Activated naive CD8-positive, alpha-beta T cell (primary cell): ENCODE results near the gene PARP3.
"Not testable (repeated sequence)": the region's sequence is repeated elsewhere in the genome, so short reads cannot be mapped to it uniquely, and the experiment has no call there.

Experiments
- H3K27ac Mint-ChIP-seq: one replicate; pipeline ENCODE4 v1.8.0; 2021; ENCODE audit warnings: mixed read lengths
- H3K27me3 Mint-ChIP-seq: one replicate; pipeline ENCODE4 v1.8.0; 2021; ENCODE audit warnings: mixed read lengths
- H3K36me3 Mint-ChIP-seq: one replicate; pipeline ENCODE4 v1.8.0; 2021; ENCODE audit warnings: mixed read lengths
- H3K4me1 Mint-ChIP-seq: one replicate; pipeline ENCODE4 v1.8.0; 2021; ENCODE audit warnings: low read depth, mixed read lengths
- H3K4me3 Mint-ChIP-seq: one replicate; pipeline ENCODE4 v1.8.0; 2021; ENCODE audit warnings: mild to moderate bottlenecking, mixed read lengths
- H3K9me3 Mint-ChIP-seq: one replicate; pipeline ENCODE4 v1.8.0; 2021; ENCODE audit warnings: low read depth, mixed read lengths

The PARP3 gene

GRCh38 chr3:51978143-51978502, 36.0 kb downstream of the PARP3 start:
- no peaks in the 10 kb centered on the region for H3K27me3 Mint-ChIP-seq
- H3K4me1 Mint-ChIP-seq, result peaks cover 38% of the 10 kb centered on the region
- H3K36me3 Mint-ChIP-seq, result no peaks in the 10 kb centered on the region
- H3K27ac Mint-ChIP-seq, result peak overlapping the region; percentile 50
- H3K4me3 Mint-ChIP-seq, result no peak overlapping the region
- H3K9me3 Mint-ChIP-seq, result no peaks in the 10 kb centered on the region

DNA sequence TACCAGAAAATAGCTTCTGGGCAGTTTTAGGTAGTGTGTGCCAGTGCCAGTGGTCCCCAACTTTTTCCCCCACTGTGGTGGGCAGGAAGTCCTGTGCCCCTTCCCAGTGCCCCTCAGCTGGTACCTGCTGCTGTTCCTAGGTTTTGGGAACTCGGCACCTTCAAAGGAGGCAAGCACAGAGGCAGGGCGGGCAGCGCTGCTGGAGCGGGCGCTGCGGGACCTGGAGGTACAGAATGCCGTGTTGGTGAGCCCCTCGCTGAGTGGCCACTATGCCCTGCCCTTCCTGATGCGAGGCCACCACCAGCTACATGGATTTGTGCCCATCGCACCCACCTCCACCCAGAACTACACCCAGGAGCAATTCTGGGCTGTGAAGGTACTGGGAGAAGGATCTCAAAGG, 38.1 kb downstream of the PARP3 start:
- H3K27ac Mint-ChIP-seq, result no peak overlapping the region
- no peaks in the 10 kb centered on the region for H3K27me3 Mint-ChIP-seq
- H3K9me3 Mint-ChIP-seq, result no peaks in the 10 kb centered on the region
- H3K4me3 Mint-ChIP-seq, result no peak overlapping the region
- peaks cover 31% of the 10 kb centered on the region for H3K4me1 Mint-ChIP-seq
- no peaks in the 10 kb centered on the region for H3K36me3 Mint-ChIP-seq

GRCh38 chr3:51982352-51982837, 40.2 kb downstream of the PARP3 start:
- Mint-ChIP-seq H3K9me3 (no peaks in the 10 kb centered on the region), H3K36me3 (no peaks in the 10 kb centered on the region), H3K4me1 (peaks cover 17% of the 10 kb centered on the region), H3K27ac (peak overlapping the region; percentile 98), H3K4me3 (peak overlapping the region; percentile 99), H3K27me3 (no peaks in the 10 kb centered on the region)

DNA sequence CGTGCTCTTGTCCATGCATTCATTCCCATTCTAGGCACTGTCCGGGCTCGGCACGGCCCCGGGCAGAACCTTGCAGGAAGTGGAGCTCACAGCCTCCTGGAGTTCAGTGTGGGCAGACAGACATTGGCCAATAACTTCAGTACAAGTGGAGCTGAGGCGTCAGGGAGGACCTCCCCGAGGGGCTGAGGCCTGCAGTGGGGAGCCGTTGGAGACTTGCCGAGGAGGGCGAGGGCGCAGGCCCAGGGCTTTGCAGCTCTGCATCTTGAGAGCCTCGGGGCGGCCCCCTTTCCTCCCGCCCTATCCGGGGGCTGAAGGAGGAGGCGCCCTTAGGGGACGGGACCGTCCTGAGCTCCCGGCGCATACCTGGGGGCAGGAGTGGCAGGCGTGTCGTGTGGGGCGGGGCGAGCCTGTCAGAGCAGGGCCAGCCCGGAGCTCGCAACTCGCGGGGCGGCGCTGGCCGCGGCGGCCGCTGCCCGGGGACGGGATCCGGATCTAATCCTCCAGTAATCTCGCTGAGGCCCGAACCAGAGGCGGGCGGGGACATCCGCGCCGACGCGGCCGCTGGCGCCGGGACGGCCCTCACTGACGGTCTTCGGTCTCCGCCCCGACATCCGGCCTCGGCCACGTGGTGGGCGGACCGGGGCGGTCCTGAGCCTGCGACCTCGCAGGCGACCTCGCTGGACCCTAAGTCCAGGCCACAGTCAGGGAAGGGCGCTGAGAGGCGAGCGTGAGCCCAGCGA, 40.8 kb downstream of the PARP3 start, which contains the start of gene ACY1:
TSS of gene ACY1 (plus strand) at position 698 of the 740 bp plus-strand sequence. CDS start 530 bp downstream, outside the sequence.
- Mint-ChIP-seq H3K4me1 (peaks cover 17% of the 10 kb centered on the region), H3K36me3 (no peaks in the 10 kb centered on the region), H3K27me3 (no peaks in the 10 kb centered on the region), H3K27ac (peak within 1 kb of the TSS; percentile 98), H3K9me3 (no peaks in the 10 kb centered on the region), H3K4me3 (peak within 1 kb of the TSS; percentile 99)

- peaks cover 17% of the 10 kb centered on the region for H3K4me1 Mint-ChIP-seq
Measured at GRCh38 chr3:51983578-51984268, 41.6 kb downstream of the PARP3 start.

DNA sequence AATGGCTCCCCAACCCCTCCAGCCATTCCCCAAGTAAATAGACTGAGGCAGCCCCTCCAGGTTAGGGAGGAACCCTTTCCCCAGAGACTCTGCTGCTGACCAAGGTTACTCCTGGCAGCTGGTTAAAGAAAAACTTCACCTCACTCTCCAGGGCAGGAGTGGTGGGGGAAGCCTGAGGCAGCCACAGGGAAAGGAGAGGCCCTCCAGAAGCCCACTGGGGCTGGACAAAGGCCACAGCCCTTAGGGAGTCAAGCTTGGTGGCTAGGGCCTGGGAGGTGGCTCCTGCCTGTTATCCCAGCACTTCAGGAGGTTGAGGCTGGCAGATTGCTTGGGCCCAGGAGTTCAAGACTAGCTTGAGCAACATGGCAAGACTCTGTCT, 42.1 kb downstream of the PARP3 start:
- Mint-ChIP-seq H3K27ac (peak overlapping the region; percentile 94), H3K4me1 (peaks cover 17% of the 10 kb centered on the region), H3K9me3 (no peaks in the 10 kb centered on the region), H3K36me3 (no peaks in the 10 kb centered on the region), H3K4me3 (peak overlapping the region; percentile 99), H3K27me3 (no peaks in the 10 kb centered on the region)

More at GRCh38 chr3:51983578-51984268, 41.6 kb downstream of the PARP3 start:
- no peaks in the 10 kb centered on the region for H3K9me3 Mint-ChIP-seq
- peak overlapping the region; percentile 99 for H3K4me3 Mint-ChIP-seq
- H3K27ac Mint-ChIP-seq, result peak overlapping the region; percentile 94
- no peaks in the 10 kb centered on the region for H3K27me3 Mint-ChIP-seq
- H3K36me3 Mint-ChIP-seq, result no peaks in the 10 kb centered on the region

DNA sequence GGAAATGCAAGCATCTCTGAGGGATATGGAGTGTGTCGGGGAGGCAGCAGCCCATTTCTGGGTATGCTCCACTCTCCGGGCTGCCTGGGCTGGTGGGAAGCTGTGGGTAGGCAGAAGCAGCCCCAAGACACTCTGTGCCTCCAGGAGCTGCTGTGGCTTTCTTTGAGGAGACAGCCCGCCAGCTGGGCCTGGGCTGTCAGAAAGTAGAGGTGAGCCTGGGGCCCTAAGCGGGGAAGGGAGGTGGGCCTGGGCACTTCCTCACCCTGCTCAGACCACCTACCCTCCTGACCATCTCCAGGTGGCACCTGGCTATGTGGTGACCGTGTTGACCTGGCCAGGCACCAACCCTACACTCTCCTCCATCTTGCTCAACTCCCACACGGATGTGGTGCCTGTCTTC, 42.9 kb downstream of the PARP3 start:
- Mint-ChIP-seq H3K4me3 (peak overlapping the region; percentile 71), H3K27me3 (no peaks in the 10 kb centered on the region), H3K4me1 (peaks cover 17% of the 10 kb centered on the region), H3K9me3 (no peaks in the 10 kb centered on the region), H3K27ac (peak overlapping the region; percentile 73), H3K36me3 (no peaks in the 10 kb centered on the region)

DNA sequence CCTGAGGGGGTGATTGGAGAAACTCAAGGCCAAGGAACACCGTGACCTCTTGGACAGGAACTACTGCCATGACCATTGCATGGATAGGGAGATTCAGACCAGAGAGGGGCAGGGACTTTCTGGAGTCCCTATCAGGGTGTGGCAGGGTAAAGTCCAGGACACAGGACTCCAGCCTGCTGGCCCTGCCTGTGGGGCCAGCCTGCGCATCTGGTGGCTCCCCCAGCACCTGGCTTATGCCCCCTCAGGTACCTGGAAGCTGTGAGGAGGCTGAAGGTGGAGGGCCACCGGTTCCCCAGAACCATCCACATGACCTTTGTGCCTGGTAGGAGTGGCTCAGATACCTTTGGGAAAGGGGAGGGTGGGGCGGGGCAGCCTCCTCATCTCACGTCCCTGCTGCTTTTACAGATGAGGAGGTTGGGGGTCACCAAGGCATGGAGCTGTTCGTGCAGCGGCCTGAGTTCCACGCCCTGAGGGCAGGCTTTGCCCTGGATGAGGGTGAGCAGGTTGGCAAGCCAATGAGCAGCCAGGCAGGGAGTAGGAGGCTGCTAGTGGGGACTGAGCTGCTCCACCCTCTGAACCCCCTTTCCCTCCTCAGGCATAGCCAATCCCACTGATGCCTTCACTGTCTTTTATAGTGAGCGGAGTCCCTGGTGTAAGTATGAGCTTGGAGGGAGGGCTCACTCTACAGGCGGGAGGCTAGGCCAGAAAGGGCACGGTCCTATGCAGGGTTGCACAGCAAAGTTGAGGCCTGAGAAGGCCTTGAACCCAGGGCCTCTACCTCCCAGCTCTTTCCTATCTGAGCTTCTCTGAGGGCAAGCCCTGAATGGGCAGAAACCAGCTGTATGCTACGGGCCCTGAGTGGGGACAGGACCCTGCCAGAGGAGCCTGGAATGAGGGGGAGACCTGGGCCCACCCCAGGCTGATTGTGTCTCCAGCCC, 44.1 kb downstream of the PARP3 start:
- Mint-ChIP-seq H3K4me1 (peaks cover 18% of the 10 kb centered on the region), H3K27ac (no peak overlapping the region), H3K4me3 (no peak overlapping the region), H3K9me3 (no peaks in the 10 kb centered on the region), H3K36me3 (peaks cover 1% of the 10 kb centered on the region), H3K27me3 (no peaks in the 10 kb centered on the region)

DNA sequence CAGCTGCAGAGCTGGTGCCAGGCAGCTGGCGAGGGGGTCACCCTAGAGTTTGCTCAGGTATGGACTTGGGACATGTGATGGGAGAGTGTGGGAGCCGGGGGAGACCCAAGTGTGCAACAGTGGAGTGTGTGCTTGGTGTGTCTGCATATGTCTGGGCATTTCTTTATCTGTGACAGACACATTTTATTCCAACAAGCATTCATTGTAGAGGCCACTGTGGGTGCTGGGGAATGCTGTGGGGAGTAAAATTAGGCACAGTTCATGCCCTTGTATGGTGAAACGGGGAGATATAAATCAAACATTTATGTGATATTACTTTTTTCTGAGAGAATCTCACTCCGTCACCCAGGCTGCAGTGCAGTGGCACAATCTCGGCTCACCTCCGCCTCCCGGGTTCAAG, 45.4 kb downstream of the PARP3 start:
- Mint-ChIP-seq H3K4me1 (peaks cover 17% of the 10 kb centered on the region), H3K27me3 (no peaks in the 10 kb centered on the region), H3K9me3 (no peaks in the 10 kb centered on the region), H3K27ac (peak overlapping the region; percentile 68), H3K4me3 (no peak overlapping the region), H3K36me3 (peaks cover 3% of the 10 kb centered on the region)

DNA sequence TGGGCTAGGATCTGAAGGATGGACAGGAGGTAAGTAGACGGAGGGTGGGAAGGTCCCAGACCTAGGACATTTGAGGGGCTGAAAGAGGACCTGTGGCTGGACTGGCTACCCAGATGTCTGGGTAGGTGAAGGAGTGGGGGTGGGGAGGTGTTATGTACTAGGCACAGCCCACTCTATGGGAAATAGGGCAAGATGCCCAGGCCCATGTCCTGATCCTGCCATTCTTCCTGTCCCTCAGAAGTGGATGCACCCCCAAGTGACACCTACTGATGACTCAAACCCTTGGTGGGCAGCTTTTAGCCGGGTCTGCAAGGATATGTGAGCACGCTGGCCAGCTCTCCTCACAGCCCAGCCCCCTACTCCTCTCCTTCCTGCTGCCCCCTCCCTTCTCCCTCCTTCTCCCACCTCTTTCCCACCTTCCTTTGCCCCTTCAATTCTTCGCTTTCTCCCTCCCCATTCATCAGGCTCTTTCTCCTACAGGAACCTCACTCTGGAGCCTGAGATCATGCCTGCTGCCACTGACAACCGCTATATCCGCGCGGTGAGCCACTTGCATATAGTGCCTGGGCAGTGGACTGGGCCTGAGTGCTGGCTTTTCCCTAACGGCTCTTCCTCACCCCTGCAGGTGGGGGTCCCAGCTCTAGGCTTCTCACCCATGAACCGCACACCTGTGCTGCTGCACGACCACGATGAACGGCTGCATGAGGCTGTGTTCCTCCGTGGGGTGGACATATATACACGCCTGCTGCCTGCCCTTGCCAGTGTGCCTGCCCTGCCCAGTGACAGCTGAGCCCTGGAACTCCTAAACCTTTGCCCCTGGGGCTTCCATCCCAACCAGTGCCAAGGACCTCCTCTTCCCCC, 46.4 kb downstream of the PARP3 start:
- Mint-ChIP-seq H3K9me3 (no peaks in the 10 kb centered on the region), H3K4me1 (peaks cover 17% of the 10 kb centered on the region), H3K4me3 (no peak overlapping the region), H3K27ac (no peak overlapping the region), H3K36me3 (peaks cover 3% of the 10 kb centered on the region), H3K27me3 (no peaks in the 10 kb centered on the region)

DNA sequence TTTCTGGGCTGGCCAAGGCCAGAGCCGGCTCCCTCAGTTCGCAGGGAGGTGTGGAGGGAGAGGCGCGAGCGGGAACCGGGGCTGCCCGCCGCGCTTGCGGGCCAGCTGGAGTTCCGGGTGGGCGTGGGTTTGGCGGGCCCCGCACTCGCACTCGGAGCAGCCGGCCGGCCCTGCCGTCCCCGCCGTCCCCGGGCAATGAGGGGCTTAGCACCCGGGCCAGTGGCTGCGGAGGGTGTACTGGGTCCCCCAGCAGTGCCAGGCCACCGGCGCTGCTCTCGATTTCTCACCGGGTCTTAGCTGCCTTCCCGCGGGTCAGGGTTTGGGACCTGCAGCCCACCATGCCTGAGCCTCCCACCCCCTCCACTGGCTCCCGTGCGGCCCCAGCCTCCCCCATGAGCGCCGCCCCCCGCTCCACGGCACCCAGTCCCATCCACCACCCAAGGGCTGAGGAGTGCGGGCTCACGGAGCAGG, 48.4 kb downstream of the PARP3 start:
- H3K4me1 Mint-ChIP-seq, result peaks cover 26% of the 10 kb centered on the region

GRCh38 chr3:51992017-51992682, 50.0 kb downstream of the PARP3 start:
- Mint-ChIP-seq H3K9me3 (no peaks in the 10 kb centered on the region), H3K4me1 (peaks cover 30% of the 10 kb centered on the region), H3K27ac (peak overlapping the region; percentile 72), H3K4me3 (peak overlapping the region; percentile 100), H3K36me3 (peaks cover 14% of the 10 kb centered on the region), H3K27me3 (no peaks in the 10 kb centered on the region)

More for the DNA sequence above, 48.4 kb downstream of the PARP3 start:
- H3K27ac Mint-ChIP-seq, H3K27me3 Mint-ChIP-seq, H3K9me3 Mint-ChIP-seq, H3K4me3 Mint-ChIP-seq: not testable (repeated sequence)
- H3K36me3 Mint-ChIP-seq, result peaks cover 13% of the 10 kb centered on the region

- H3K36me3 Mint-ChIP-seq, result peaks cover 14% of the 10 kb centered on the region
- peaks cover 30% of the 10 kb centered on the region for H3K4me1 Mint-ChIP-seq
- H3K9me3 Mint-ChIP-seq, H3K27me3 Mint-ChIP-seq: not testable (repeated sequence)
- H3K27ac Mint-ChIP-seq, result peak overlapping the region; percentile 100
- peak overlapping the region; percentile 100 for H3K4me3 Mint-ChIP-seq
Measured at GRCh38 chr3:51993657-51994056, 51.5 kb downstream of the PARP3 start.
